Articular chondrocyte of knee joint (primary cell): ENCODE measurements around the gene CYP2C9. TPM values are rescaled to one million over a fixed set of nuclear protein-coding genes. Genes with fewer than 3 reads are reported as not detected.

ENCODE experiments used
- small RNA-seq: library from RNA; depleted of rRNA; stranded (forward); fragments of <200 nt; gene quantifications from one replicate; pipeline ENCODE3, GENCODE V24; 2012
- total RNA-seq: library from RNA; depleted of rRNA; stranded (reverse); fragments of >200 nt; gene quantifications from 2 replicates; pipeline ENCODE4 v1.2.3, GENCODE V29; 2012

The CYP2C9 gene
- total RNA-seq = 0.22 TPM in 1 of 2 replicates, not detected in the other

DNA sequence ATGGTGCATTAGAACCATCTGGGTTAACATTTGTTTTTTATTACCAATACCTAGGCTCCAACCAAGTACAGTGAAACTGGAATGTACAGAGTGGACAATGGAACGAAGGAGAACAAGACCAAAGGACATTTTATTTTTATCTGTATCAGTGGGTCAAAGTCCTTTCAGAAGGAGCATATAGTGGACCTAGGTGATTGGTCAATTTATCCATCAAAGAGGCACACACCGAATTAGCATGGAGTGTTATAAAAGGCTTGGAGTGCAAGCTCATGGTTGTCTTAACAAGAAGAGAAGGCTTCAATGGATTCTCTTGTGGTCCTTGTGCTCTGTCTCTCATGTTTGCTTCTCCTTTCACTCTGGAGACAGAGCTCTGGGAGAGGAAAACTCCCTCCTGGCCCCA lies at the start of gene CYP2C9:
Gene CYP2C9, plus strand, starts transcription at position 276 of the 400 bp plus-strand sequence. Its CDS starts 25 bp downstream, at position 301.

Small RNA genes within 50 kb of the gene (small RNA-seq; reads per million reads assigned to genes)
- not detected for gene CYP2C60P

Other genes starting within 250 kb of the CYP2C9 start
- gene CYP2C19, start 176.0 kb upstream of the CYP2C9 start, total RNA-seq = 0.11 TPM in 1 of 2 replicates, not detected in the other
- gene CYP2C8, start 130.8 kb downstream of the CYP2C9 start, total RNA-seq = not detected in 2 replicates